Stimulated activated CD8-positive, alpha-beta memory T cell treated with anti-CD3 and anti-CD28 coated beads, Interleukin-4, amount 100 ng/mL, for 24 hours (primary cell): Measurements from ENCODE around the gene TAP2.
A peak's percentile ranks its signal among the peaks of the same experiment; 100 is the strongest.

Experiments
- DNase-seq: peaks from one replicate; pipeline ENCODE4 v3.0.0-alpha.2; 2020; ENCODE audit warnings: low read depth

The TAP2 gene

GRCh38 chr6:32854376-32855178 is 16.0 kb upstream of the TAP2 start:
- DNase-seq = no peak

- peak; percentile 94 for DNase-seq
These were observed 15.2 kb upstream of the TAP2 start, which contains the start of the genes PSMB9 and TAP1 for GRCh38 chr6:32853541-32854375. Gene PSMB9 (plus strand): TSS chr6:32854192. CDS start chr6:32854230, 38 bp downstream. Gene TAP1 (minus strand): TSS chr6:32853704. CDS start chr6:32853636, 68 bp downstream.

- DNase-seq = no peak
These were observed 14.5 kb upstream of the TAP2 start for GRCh38 chr6:32852844-32853540.

GRCh38 chr6:32852018-32852843 is 13.7 kb upstream of the TAP2 start:
- DNase-seq = no peak

- no peak for DNase-seq
These were observed 12.5 kb upstream of the TAP2 start for GRCh38 chr6:32851025-32851424.

GRCh38 chr6:32849126-32849525 is 10.6 kb upstream of the TAP2 start:
- DNase-seq = no peak

- no peak for DNase-seq
These were observed 9.3 kb upstream of the TAP2 start for GRCh38 chr6:32847795-32848194.

GRCh38 chr6:32847004-32847403 is 8.5 kb upstream of the TAP2 start:
- no peak for DNase-seq

GRCh38 chr6:32845384-32845884 is 6.9 kb upstream of the TAP2 start:
- no peak for DNase-seq

- DNase-seq = no peak
These were observed 6.4 kb upstream of the TAP2 start for GRCh38 chr6:32844839-32845383.

- DNase-seq = peak; percentile 96
These were observed 5.7 kb upstream of the TAP2 start, which contains the start of gene PSMB8 for GRCh38 chr6:32843979-32844838. Gene PSMB8 (minus strand): TSS chr6:32844047. CDS start chr6:32843996, 51 bp downstream.

- DNase-seq = no peak
These were observed 4.9 kb upstream of the TAP2 start for GRCh38 chr6:32843331-32843978.

- no peak for DNase-seq
These were observed 4.2 kb upstream of the TAP2 start for GRCh38 chr6:32842690-32843089.

- DNase-seq = no peak
These were observed 3.6 kb upstream of the TAP2 start for GRCh38 chr6:32842021-32842650.

- no peak for DNase-seq
These were observed 2.2 kb upstream of the TAP2 start for GRCh38 chr6:32840604-32841246.

GRCh38 chr6:32839356-32839755 is 817 bp upstream of the TAP2 start:
- DNase-seq = no peak

GRCh38 chr6:32837651-32838113 is 857 bp downstream of the TAP2 start:
- DNase-seq = no peak

GRCh38 chr6:32836873-32837272 is 1.7 kb downstream of the TAP2 start:
- no peak for DNase-seq
